OCI-LY7 (cell line): ENCODE data around the gene C19orf73.

ENCODE experiments used
- CTCF ChIP-seq: fragments of 200-600 bp; sonication (generic); conservative IDR thresholded peaks from 2 replicates; pipeline ENCODE4 v1.5.1; 2014; ENCODE audit warnings: mild to moderate bottlenecking, antibody characterized with exemption, low read length, moderate library complexity, mixed read lengths
- EZH2phosphoT487 ChIP-seq: fragments of 200-600 bp; sonication (generic); IDR thresholded peaks from 2 replicates; pipeline ENCODE4 v1.6.1; 2018; ENCODE audit warnings: low read depth, borderline replicate concordance, mild to moderate bottlenecking, mixed run types, antibody characterized with exemption, low read length, moderate library complexity, mixed read lengths

- TF ChIP-seq EZH2phosphoT487 = no peak
- TF ChIP-seq CTCF = no peak
Observed at GRCh38 chr19:49161987-49162386, 43.0 kb upstream of the C19orf73 start.
